GM12878 (cell line): Measurements from ENCODE around the gene PHLDA2.

Experiments used
- BACH1 ChIP-seq: fragments of 450-650 bp; IDR thresholded peaks from 2 replicates; pipeline ENCODE4 v1.6.1; 2017; ENCODE audit warnings: mild to moderate bottlenecking, borderline replicate concordance
- EZH2 ChIP-seq: IDR thresholded peaks from 2 replicates; pipeline ENCODE4 v1.6.1; 2012; ENCODE audit warnings: low read depth, mild to moderate bottlenecking, control low read depth, inconsistent platforms, low read length, borderline replicate concordance; ENCODE audit not compliant: control insufficient read depth
- HDAC6 ChIP-seq: fragments of 200-600 bp; sonication (generic); IDR thresholded peaks from one replicate; pipeline ENCODE4 v1.8.0; 2017; ENCODE audit warnings: antibody characterized with exemption; ENCODE audit not compliant: unreplicated experiment
- REST ChIP-seq: IDR thresholded peaks from 2 replicates; pipeline ENCODE4 v1.6.1; 2012; ENCODE audit warnings: mild to moderate bottlenecking, low read depth, low read length
- SMAD1 ChIP-seq: fragments of 450-650 bp; IDR thresholded peaks from 2 replicates; pipeline ENCODE4 v1.6.1; 2018; ENCODE audit warnings: mild to moderate bottlenecking, low read depth; ENCODE audit not compliant: partially characterized antibody
- SMC3 ChIP-seq: IDR thresholded peaks from 2 replicates; pipeline ENCODE4 v1.6.1; 2011; ENCODE audit warnings: low read length, improper control_type of control experiment, borderline replicate concordance
- TBL1XR1 ChIP-seq: IDR thresholded peaks from 2 replicates; pipeline ENCODE4 v1.6.1; 2012; ENCODE audit warnings: low read depth, low read length, improper control_type of control experiment
- USF2 ChIP-seq: IDR thresholded peaks from 2 replicates; pipeline ENCODE4 v1.6.1; 2011; ENCODE audit warnings: low read depth, low read length, improper control_type of control experiment, borderline replicate concordance
- ZBED1 ChIP-seq: IDR thresholded peaks from 2 replicates; pipeline ENCODE4 v1.6.1; 2016; ENCODE audit warnings: borderline replicate concordance
- TF ChIP-seq, protein P1 (sequence below): IDR thresholded peaks from 2 replicates; pipeline ENCODE4 v1.6.1; 2011; ENCODE audit warnings: mild to moderate bottlenecking, low read depth, low read length, moderate library complexity; ENCODE audit not compliant: insufficient replicate concordance
- TF ChIP-seq, protein P2 (sequence below), 3 experiments: IDR thresholded peaks in 2 of 3; conservative IDR thresholded peaks in 1 of 3; 2 replicates each; pipeline ENCODE4 v1.5.1; 2011; ENCODE audit warnings: low read depth in 3 of 3, low read length in 3 of 3, mild to moderate bottlenecking in 3 of 3, control low read depth in 2 of 3, moderate library complexity in 2 of 3, inconsistent platforms in 1 of 3, mixed read lengths in 1 of 3; ENCODE audit not compliant: control insufficient read depth in 2 of 3, insufficient read depth in 1 of 3; ENCODE audit errors: extremely low read depth in 1 of 3

DNA sequence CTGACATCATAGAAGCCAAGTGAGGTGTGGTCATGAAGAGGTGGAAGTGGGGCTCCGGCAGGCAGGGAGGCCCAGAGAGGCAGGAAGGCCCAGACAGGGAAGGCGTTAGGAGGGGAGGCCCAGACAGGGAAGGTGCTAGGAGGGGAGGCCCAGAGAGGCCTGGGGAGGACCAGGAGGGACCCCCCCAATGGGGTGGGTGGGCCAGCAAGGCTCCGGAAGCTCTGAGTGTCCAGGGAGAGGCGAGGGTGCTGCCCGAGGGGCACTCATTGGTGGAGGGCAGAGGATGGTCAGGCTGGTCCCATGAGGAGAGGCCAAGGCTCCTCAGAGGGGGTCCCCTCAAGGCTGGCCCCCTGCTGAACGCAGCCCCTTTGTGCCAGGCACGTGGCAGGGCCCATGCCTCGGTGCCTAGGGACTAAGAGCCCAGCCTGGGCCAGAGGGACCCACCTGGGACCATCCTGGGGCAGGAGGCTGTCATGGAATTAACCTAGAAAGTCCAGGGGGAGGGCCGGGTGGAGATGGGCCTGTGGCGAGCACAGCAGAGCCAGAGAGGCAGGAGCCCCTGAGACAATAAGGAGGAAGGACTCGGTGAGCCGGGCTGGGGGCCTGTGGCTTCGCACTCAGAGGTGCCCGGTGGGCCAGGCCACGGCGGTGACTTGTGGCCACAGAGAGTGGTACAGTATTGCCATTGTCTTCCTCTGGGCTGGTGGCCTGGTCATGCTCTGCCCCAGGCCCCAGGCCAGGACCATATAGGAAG, 12.2 kb downstream of the PHLDA2 start:
- TF ChIP-seq REST (no peak), HDAC6 (no peak), SMC3 (no peak), SMAD1 (no peak), TBL1XR1 (no peak), USF2 (no peak), EZH2 (no peak), ZBED1 (no peak), BACH1 (no peak)
- TF ChIP-seq, protein P1, sequence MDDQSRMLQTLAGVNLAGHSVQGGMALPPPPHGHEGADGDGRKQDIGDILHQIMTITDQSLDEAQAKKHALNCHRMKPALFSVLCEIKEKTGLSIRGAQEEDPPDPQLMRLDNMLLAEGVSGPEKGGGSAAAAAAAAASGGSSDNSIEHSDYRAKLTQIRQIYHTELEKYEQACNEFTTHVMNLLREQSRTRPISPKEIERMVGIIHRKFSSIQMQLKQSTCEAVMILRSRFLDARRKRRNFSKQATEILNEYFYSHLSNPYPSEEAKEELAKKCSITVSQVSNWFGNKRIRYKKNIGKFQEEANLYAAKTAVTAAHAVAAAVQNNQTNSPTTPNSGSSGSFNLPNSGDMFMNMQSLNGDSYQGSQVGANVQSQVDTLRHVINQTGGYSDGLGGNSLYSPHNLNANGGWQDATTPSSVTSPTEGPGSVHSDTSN: no peak
- TF ChIP-seq, protein P2, sequence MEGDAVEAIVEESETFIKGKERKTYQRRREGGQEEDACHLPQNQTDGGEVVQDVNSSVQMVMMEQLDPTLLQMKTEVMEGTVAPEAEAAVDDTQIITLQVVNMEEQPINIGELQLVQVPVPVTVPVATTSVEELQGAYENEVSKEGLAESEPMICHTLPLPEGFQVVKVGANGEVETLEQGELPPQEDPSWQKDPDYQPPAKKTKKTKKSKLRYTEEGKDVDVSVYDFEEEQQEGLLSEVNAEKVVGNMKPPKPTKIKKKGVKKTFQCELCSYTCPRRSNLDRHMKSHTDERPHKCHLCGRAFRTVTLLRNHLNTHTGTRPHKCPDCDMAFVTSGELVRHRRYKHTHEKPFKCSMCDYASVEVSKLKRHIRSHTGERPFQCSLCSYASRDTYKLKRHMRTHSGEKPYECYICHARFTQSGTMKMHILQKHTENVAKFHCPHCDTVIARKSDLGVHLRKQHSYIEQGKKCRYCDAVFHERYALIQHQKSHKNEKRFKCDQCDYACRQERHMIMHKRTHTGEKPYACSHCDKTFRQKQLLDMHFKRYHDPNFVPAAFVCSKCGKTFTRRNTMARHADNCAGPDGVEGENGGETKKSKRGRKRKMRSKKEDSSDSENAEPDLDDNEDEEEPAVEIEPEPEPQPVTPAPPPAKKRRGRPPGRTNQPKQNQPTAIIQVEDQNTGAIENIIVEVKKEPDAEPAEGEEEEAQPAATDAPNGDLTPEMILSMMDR (IDR thresholded peaks at IDR 0.05 in 2 of 3, conservative IDR thresholded peaks at IDR 0.05 in 1 of 3; ENCODE audit: control insufficient read depth in 2 of 3, extremely low read depth in 1 of 3, insufficient read depth in 1 of 3, low read depth in 3 of 3, low read length in 3 of 3): no peak
